WI38 (cell line): ENCODE data around the gene WDFY4.

Source experiments
- H3K4me3 ChIP-seq: 2 replicates; pipeline ENCODE4 v1.5.1; 2011; ENCODE audit warnings: low read depth, mild to moderate bottlenecking, control low read depth, low read length
- CTCF ChIP-seq: IDR thresholded peaks from 2 replicates; pipeline ENCODE4 v1.5.1; 2012; ENCODE audit warnings: low read depth, mild to moderate bottlenecking, control low read depth, low read length

WDFY4 gene

GRCh38 chr10:48934672-48935501 is 250.2 kb downstream of the WDFY4 start:
- TF ChIP-seq CTCF, result no peak
- no peak overlapping the region for H3K4me3 ChIP-seq

- H3K4me3 ChIP-seq, result no peak overlapping the region
- no peak for TF ChIP-seq CTCF
Observed at GRCh38 chr10:48935577-48935976, 250.9 kb downstream of the WDFY4 start.

- no peak for TF ChIP-seq CTCF
- no peak overlapping the region for H3K4me3 ChIP-seq
Observed at GRCh38 chr10:48937796-48938195, 253.1 kb downstream of the WDFY4 start.

- TF ChIP-seq CTCF, result no peak
- H3K4me3 ChIP-seq, result no peak overlapping the region
Observed at GRCh38 chr10:48938281-48938680, 253.6 kb downstream of the WDFY4 start.

- H3K4me3 ChIP-seq, result no peak overlapping the region
- no peak for TF ChIP-seq CTCF
Observed at GRCh38 chr10:48938990-48939536, 254.4 kb downstream of the WDFY4 start.

GRCh38 chr10:48939790-48940325 is 255.2 kb downstream of the WDFY4 start, which contains the start of gene LRRC18:
TSS of gene LRRC18 (minus strand) at chr10:48939840. CDS start at chr10:48914155, 25,685 bp downstream.
- no peak for TF ChIP-seq CTCF
- no peak within 1 kb of the TSS for H3K4me3 ChIP-seq

- H3K4me3 ChIP-seq, result no peak overlapping the region
- no peak for TF ChIP-seq CTCF
Observed at GRCh38 chr10:48940372-48940771, 255.7 kb downstream of the WDFY4 start.
